Thyroid gland (tissue), 4 donors: ENCODE data around the gene MAL.

Experiments used
- POLR2A ChIP-seq, 2 donors: fragments of 450-650 bp; IDR thresholded peaks; one replicate each; pipeline ENCODE4 v1.6.1; 2017; ENCODE audit warnings: antibody characterized with exemption in 2 of 2, mild to moderate bottlenecking in 2 of 2, moderate library complexity in 1 of 2
- TF ChIP-seq, protein P1 (sequence below), 6 experiments: fragments of 200-600 bp in 3 of 6; fragments of 450-650 bp in 3 of 6; sonication (generic) in 3 of 6; IDR thresholded peaks; one replicate each; pipeline ENCODE4 v1.5.1; 2016 to 2019; ENCODE audit warnings: antibody characterized with exemption in 6 of 6, mild to moderate bottlenecking in 2 of 6, inconsistent platforms in 1 of 6, moderate library complexity in 1 of 6

DNA sequence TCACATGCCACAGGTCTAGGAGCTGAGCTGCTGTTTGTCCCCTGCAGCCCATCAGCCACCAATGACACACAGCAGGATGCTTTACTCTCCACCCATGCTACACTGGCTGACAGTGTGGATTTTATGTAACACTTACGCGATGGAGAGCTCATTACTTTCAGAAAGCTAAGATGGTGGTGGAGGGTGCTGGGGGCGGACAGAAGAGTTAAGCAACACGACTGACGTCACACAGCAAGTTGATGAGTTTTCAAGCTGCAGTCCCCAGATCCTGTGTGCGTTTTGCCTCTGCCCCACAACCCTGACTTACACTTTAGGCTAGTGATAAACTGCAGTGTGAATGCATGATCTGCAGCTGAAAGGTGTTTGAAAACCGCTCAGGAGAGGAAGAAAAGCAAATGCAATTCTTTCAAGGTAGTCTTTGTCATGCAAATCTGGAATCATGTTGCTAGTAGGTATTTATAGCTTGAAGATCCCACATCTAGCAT lies 53.7 kb downstream of the MAL start:
- TF ChIP-seq, protein P1, sequence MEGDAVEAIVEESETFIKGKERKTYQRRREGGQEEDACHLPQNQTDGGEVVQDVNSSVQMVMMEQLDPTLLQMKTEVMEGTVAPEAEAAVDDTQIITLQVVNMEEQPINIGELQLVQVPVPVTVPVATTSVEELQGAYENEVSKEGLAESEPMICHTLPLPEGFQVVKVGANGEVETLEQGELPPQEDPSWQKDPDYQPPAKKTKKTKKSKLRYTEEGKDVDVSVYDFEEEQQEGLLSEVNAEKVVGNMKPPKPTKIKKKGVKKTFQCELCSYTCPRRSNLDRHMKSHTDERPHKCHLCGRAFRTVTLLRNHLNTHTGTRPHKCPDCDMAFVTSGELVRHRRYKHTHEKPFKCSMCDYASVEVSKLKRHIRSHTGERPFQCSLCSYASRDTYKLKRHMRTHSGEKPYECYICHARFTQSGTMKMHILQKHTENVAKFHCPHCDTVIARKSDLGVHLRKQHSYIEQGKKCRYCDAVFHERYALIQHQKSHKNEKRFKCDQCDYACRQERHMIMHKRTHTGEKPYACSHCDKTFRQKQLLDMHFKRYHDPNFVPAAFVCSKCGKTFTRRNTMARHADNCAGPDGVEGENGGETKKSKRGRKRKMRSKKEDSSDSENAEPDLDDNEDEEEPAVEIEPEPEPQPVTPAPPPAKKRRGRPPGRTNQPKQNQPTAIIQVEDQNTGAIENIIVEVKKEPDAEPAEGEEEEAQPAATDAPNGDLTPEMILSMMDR (IDR thresholded peaks at IDR 0.05), result no peak
- TF ChIP-seq POLR2A (IDR thresholded peaks at IDR 0.05), result no peak
